ENCODE data around the gene ACTN1. TPM values are rescaled to one million over a fixed set of nuclear protein-coding genes. Genes with fewer than 3 reads are reported as not detected.

Gene ACTN1
- total and polyA plus RNA-seq, 3 donors from 2014 or later: 51.0 to 82.3 (median 69.5) TPM

DNA sequence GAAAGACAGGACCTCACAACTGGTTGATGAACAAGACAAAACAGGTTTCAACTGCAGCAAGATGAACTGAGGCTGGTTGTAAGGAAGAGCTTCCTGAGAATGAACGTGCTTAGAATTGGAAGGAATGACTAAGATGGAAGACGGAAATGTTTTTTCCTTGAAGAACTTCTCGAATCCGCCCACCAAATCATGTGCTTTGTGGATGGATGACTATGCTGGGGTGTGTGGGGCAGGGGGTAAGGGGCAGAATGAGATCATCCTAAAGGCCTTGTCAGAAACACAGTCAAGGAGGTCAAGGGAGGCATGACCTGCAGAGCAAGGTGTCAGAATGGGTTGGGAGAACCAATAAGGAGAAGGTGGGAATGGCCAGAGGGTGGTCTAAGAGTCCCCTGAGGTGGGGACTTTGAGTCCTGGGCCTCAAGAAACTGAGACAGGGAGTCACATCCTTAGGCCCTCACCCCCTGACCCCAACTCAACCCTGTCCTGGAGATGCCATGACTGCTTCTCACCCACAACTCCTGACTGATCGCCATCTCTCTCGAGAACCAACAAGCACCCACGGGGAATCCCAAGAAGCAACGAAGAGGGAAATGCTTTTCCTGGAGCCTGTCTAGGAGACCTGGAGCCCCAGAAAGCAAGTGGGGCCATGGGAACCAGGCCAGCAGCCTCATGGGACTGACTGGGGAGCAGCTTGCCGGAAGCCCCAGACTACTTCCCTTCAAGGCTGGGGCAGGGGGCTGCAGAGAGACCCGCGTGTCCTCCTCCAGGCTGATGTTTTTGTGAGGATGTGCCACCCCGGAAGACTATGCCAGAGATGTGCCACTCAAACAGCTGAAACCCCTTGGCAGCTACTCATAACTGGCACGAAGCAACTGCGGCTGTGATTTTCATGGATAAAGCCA, 84.0 kb downstream of the ACTN1 start:
- TF ChIP-seq POLR2A (IDR thresholded peaks at IDR 0.05): no peak
- TF ChIP-seq, protein P1, sequence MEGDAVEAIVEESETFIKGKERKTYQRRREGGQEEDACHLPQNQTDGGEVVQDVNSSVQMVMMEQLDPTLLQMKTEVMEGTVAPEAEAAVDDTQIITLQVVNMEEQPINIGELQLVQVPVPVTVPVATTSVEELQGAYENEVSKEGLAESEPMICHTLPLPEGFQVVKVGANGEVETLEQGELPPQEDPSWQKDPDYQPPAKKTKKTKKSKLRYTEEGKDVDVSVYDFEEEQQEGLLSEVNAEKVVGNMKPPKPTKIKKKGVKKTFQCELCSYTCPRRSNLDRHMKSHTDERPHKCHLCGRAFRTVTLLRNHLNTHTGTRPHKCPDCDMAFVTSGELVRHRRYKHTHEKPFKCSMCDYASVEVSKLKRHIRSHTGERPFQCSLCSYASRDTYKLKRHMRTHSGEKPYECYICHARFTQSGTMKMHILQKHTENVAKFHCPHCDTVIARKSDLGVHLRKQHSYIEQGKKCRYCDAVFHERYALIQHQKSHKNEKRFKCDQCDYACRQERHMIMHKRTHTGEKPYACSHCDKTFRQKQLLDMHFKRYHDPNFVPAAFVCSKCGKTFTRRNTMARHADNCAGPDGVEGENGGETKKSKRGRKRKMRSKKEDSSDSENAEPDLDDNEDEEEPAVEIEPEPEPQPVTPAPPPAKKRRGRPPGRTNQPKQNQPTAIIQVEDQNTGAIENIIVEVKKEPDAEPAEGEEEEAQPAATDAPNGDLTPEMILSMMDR (IDR thresholded peaks at IDR 0.05): no peak
- intact Hi-C loops (cut with DNase I; ENCODE audit: low total_unique reads): no loop called here
- Histone ChIP-seq H3K27me3 (no peaks in the 10 kb centered on the region), H3K4me3 (no peak overlapping the region), H3K36me3 (ENCODE audit: low read depth, missing control alignments) (no peaks in the 10 kb centered on the region), H3K9me3 (no peaks in the 10 kb centered on the region), H3K27ac (no peak overlapping the region), H3K4me1 (no peaks in the 10 kb centered on the region)
- no peak for DNase-seq
- 94 to 95% methylated on average over 10 to 14 of the region's 14 CpGs for WGBS, 2 donors

DNA sequence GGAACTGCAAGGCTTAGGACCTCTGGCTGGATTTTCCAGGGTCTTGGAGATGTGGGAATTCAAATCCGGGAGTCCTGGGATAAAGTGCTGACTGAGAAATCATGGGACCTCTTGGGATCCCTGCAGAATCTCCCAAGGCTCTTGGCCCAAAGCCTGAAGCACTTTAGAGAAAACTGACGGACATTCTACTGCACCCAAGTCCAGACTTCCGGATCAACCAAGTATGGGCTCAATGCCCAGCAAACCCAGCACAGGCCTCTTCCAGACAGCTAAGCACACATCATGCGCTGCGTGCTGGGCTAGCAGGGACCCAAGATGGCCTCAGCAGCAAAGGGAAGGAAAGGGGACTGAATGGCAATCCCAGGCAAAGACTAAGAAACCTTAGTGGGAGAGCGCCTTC, 85.0 kb downstream of the ACTN1 start:
- no peak overlapping the region for H3K4me3 ChIP-seq
- no peaks in the 10 kb centered on the region for H3K9me3 ChIP-seq
- TF ChIP-seq, protein P1 (IDR thresholded peaks at IDR 0.05): no peak
- TF ChIP-seq POLR2A (IDR thresholded peaks at IDR 0.05): no peak
- DNase-seq: no peak
- 72 to 81% methylated on average over 4 to 6 of the region's 6 CpGs for WGBS, 2 donors
- no peaks in the 10 kb centered on the region for H3K4me1 ChIP-seq
- no peaks in the 10 kb centered on the region for H3K27me3 ChIP-seq
- H3K36me3 ChIP-seq (ENCODE audit: low read depth, missing control alignments): no peaks in the 10 kb centered on the region
- no peak overlapping the region for H3K27ac ChIP-seq
- intact Hi-C loops (cut with DNase I; ENCODE audit: low total_unique reads): no loop called here

DNA sequence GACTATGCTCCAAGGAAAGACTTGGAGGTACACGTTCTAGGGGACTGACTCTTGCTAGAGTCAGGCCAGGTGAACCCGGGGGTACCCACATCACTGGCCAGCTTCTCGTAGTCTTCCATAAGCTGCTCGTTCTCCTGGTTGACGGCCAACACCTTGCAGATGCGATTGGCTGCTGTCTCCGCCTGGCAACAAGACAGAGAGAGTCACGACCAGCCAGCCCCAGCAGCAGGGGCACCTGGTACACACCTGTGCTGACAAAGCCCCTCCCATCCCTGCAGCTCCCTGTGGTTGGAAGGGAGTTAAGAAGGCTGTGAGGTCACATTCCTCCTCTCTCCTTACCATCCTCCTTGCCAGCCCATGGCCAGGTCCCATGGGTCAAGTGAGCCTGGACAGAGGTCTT, 85.5 kb downstream of the ACTN1 start:
- no peaks in the 10 kb centered on the region for H3K36me3 ChIP-seq (ENCODE audit: low read depth, missing control alignments)
- no peak overlapping the region for H3K4me3 ChIP-seq
- no peaks in the 10 kb centered on the region for H3K4me1 ChIP-seq
- intact Hi-C loops (cut with DNase I; ENCODE audit: low total_unique reads): no loop called here
- no peaks in the 10 kb centered on the region for H3K27me3 ChIP-seq
- no peak overlapping the region for H3K27ac ChIP-seq
- DNase-seq: no peak
- WGBS, 2 donors: 88 to 89% methylated on average over 8 of the region's 8 CpGs
- no peak for TF ChIP-seq POLR2A (IDR thresholded peaks at IDR 0.05)
- TF ChIP-seq, protein P1 (IDR thresholded peaks at IDR 0.05): no peak
- no peaks in the 10 kb centered on the region for H3K9me3 ChIP-seq

DNA sequence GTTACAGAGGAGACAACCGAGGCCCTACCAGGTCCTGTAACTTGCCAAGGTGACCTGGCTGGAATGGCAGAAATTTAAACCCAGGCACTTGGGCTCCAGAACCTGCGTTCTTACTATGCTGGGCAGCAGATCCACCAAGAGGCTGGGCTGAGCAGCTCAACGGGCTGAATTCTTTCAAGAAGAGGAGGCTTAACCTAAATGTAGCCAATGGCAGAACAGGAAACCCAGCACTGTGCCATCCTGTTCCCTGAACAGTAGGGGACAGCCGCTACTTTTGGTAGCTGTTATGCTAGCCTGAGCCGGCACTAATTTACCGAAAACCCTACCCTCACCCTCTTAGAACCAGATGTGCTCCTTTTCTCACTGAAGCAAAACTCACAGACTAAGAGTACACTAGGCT, 86.1 kb downstream of the ACTN1 start:
- no peak overlapping the region for H3K27ac ChIP-seq

More for the DNA sequence above, 86.1 kb downstream of the ACTN1 start:
- TF ChIP-seq, protein P1 (IDR thresholded peaks at IDR 0.05): no peak
- no peak for TF ChIP-seq POLR2A (IDR thresholded peaks at IDR 0.05)
- Histone ChIP-seq H3K36me3 (ENCODE audit: low read depth, missing control alignments) (no peaks in the 10 kb centered on the region), H3K4me1 (no peaks in the 10 kb centered on the region), H3K27me3 (no peaks in the 10 kb centered on the region), H3K4me3 (no peak overlapping the region), H3K9me3 (no peaks in the 10 kb centered on the region)
- 88 to 97% methylated on average over 6 of the region's 6 CpGs for WGBS, 2 donors
- DNase-seq: no peak
- intact Hi-C loops (cut with DNase I; ENCODE audit: low total_unique reads): no loop called here
